Measurements from ENCODE around the gene PRPF38B. TPM values are rescaled to one million over a fixed set of nuclear protein-coding genes. Genes with fewer than 3 reads are reported as not detected.

Gene PRPF38B
- total RNA-seq, 1 donor = 25.2 TPM

GRCh38 chr1:108653431-108654105, 38.5 kb upstream of the PRPF38B start:
- H3K4me3 ChIP-seq (ENCODE audit: low read depth, low read length) = no peak overlapping the region
- DNase-seq (ENCODE audit: low read depth) = no peak
- no peak for TF ChIP-seq CTCF (IDR thresholded peaks at IDR 0.05; ENCODE audit: insufficient read depth, low read length)

DNA sequence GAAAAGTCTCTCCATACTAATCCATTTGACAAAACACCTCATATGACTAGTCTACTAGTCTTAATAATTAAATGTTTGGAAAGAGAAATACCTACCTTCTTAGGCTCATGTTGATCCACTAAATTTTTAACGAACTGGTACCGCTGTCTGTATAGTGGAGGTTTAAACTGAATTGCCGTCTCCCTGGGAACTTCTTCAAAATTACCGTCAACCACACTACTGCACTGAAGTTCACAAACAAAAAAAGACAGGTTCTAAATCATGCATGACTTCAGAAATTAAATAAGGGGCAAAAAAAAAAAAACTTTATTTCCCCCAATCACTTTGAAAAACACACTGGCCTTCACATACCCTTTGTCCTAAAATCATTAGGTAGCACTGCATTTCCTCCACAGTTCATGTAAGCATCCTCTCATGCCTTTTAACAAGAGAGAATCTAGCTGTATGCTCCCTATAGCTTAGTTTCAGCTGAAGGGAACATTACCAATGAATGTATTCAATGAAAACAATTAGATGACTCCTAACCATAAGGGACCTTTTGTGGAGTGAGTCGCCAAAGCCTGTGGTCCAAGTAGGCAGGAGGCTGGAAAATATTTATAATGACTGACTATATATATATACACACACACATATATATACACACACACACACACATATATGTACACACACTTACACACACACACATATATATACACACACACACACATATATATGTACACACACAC, 34.6 kb upstream of the PRPF38B start:
- H3K4me3 ChIP-seq (ENCODE audit: low read depth, low read length) = no peak overlapping the region
- no peak for DNase-seq (ENCODE audit: low read depth)
- TF ChIP-seq CTCF (IDR thresholded peaks at IDR 0.05; ENCODE audit: insufficient read depth, low read length) = no peak

GRCh38 chr1:108661030-108661609, 31.0 kb upstream of the PRPF38B start, which contains the start of gene HENMT1:
HENMT1 (minus strand) TSS chr1:108661093; CDS start chr1:108659884, 1,209 bp downstream.
- peak within 1 kb of the TSS; percentile 57 for H3K4me3 ChIP-seq (ENCODE audit: low read depth, low read length)
- peak; percentile 66 for DNase-seq (ENCODE audit: low read depth)
- no peak for TF ChIP-seq CTCF (IDR thresholded peaks at IDR 0.05; ENCODE audit: insufficient read depth, low read length)

DNA sequence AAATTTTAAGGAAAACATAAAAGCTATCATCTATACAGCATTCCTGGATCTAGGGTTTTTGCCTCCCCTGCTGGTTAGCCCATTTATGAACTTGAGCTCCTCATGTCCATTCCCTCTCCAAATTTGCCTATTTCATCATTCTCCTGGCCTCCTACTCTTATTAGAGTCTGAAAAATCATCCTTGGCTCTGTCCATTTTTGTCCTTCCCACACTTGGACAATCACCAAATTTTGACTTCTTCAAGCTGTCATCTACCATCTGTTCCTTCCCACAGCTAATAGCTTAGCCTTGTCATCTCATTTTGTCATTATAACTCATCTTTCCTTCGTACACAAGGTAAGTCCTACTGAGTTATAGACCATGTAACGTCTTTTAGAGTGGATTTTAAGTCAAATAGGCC, 29.0 kb upstream of the PRPF38B start:
- TF ChIP-seq CTCF (IDR thresholded peaks at IDR 0.05; ENCODE audit: insufficient read depth, low read length) = no peak
- H3K4me3 ChIP-seq (ENCODE audit: low read depth, low read length) = no peak overlapping the region
- DNase-seq (ENCODE audit: low read depth) = peak; percentile 25

DNA sequence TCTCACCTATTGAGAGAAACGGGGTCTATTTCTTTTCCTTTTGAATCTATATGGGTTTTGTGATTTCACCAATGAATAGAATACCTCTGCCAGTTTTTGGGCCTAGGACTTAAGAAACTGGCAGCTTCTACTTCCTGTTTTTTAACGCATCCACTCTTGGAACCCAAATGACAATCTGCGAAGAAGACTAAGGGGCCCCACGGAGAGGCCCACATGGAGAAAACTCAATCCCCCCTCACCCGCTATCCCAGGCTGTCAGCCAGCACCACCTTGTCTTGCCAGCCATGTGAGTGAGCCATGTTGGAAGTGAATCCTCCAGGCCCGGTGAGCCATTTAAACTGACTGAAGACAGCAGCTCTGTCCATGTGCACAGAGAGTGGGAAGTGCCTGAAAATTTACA, 27.6 kb upstream of the PRPF38B start:
- no peak for DNase-seq (ENCODE audit: low read depth)
- TF ChIP-seq CTCF (IDR thresholded peaks at IDR 0.05; ENCODE audit: insufficient read depth, low read length) = no peak
- H3K4me3 ChIP-seq (ENCODE audit: low read depth, low read length) = no peak overlapping the region

GRCh38 chr1:108665067-108665466, 27.0 kb upstream of the PRPF38B start:
- no peak for DNase-seq (ENCODE audit: low read depth)
- H3K4me3 ChIP-seq (ENCODE audit: low read depth, low read length) = no peak overlapping the region
- no peak for TF ChIP-seq CTCF (IDR thresholded peaks at IDR 0.05; ENCODE audit: insufficient read depth, low read length)
